ENCODE results near the gene SRXN1.

Gene SRXN1

GRCh38 chr20:675033-675452 is 22.0 kb upstream of the SRXN1 start:
- no peak for DNase-seq

- DNase-seq: no peak
These were observed 20.6 kb upstream of the SRXN1 start for GRCh38 chr20:673603-674001.

GRCh38 chr20:672963-673602 is 20.1 kb upstream of the SRXN1 start:
- no peak for DNase-seq

GRCh38 chr20:671252-672030 is 18.4 kb upstream of the SRXN1 start:
- DNase-seq: no peak

- DNase-seq: no peak
These were observed 16.6 kb upstream of the SRXN1 start for GRCh38 chr20:669573-669972.

- no peak for DNase-seq
These were observed 15.6 kb upstream of the SRXN1 start for GRCh38 chr20:668638-669037.

- DNase-seq: no peak
These were observed 15.1 kb upstream of the SRXN1 start for GRCh38 chr20:668050-668449.

GRCh38 chr20:667351-668034 is 14.5 kb upstream of the SRXN1 start:
- DNase-seq: peak; percentile 67

GRCh38 chr20:666877-667276 is 13.9 kb upstream of the SRXN1 start:
- DNase-seq: no peak

GRCh38 chr20:665276-665675 is 12.3 kb upstream of the SRXN1 start:
- no peak for DNase-seq

GRCh38 chr20:664576-664975 is 11.6 kb upstream of the SRXN1 start:
- DNase-seq: no peak

- DNase-seq: no peak
These were observed 11.2 kb upstream of the SRXN1 start for GRCh38 chr20:664151-664550.

GRCh38 chr20:663315-664090 is 10.5 kb upstream of the SRXN1 start:
- DNase-seq: no peak

GRCh38 chr20:662277-663192 is 9.5 kb upstream of the SRXN1 start:
- no peak for DNase-seq

- no peak for DNase-seq
These were observed 8.7 kb upstream of the SRXN1 start for GRCh38 chr20:661474-662270.

- no peak for DNase-seq
These were observed 5.8 kb upstream of the SRXN1 start for GRCh38 chr20:658731-659291.

- no peak for DNase-seq
These were observed 5.2 kb upstream of the SRXN1 start for GRCh38 chr20:658202-658601.

GRCh38 chr20:655726-656624 is 3.0 kb upstream of the SRXN1 start:
- DNase-seq: no peak

- no peak for DNase-seq
These were observed 1.4 kb upstream of the SRXN1 start for GRCh38 chr20:654417-654750.
